GM21717 (cell line): ENCODE measurements around the gene AGMAT.

ENCODE experiments used
- ATAC-seq: cut with Tn5 transposase; IDR thresholded peaks from one replicate; pipeline ENCODE4 v1.9.1; 2021; ENCODE audit warnings: mild to moderate bottlenecking, moderate library complexity; ENCODE audit not compliant: unreplicated experiment

AGMAT gene

DNA sequence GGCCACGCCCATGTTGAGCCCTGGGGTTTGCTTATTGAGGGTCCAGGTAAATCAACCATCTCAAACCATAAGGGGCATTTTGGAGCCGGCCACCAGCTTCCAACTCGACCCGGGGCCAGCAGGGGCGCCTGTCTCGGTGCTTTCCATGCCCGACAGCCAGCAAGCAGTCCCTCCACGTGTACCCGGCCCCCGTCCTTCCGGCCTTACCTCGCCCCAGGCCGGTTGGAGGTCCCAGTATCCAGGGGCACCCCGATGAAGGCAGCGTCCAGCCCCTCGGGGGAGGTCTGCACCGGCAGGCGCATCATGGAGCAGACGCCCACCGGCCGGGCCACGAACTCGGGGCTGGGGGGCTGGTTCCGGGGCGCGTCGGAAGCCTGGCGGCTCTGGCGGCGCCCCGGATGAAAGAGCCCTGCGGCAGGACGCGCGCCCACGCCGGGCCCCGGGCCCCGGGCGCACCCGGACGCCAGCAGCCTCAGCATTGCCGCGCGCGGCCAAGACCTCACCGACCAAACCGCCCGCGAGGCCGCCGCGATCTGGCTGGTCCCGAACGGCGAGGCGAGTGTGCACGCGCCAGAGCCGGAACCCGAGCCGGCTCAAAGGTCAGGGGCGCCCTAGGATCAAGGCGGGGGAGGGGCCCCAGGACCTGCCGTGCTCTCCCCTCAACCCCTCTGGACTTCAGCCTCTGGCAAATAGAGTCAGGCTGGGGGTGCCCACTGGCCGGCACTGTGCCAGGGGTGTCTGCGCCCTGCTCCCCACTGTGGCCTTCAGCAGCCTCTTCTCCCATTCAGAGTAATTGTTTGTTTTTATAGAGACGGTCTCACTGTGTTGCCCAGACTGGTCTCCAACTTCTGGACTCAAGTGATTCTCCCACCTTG lies at the start of gene AGMAT:
TSS of gene AGMAT (minus strand) at position 563 of the 875 bp plus-strand sequence. CDS start at position 479, 84 bp downstream.
- no peak for ATAC-seq

DNA sequence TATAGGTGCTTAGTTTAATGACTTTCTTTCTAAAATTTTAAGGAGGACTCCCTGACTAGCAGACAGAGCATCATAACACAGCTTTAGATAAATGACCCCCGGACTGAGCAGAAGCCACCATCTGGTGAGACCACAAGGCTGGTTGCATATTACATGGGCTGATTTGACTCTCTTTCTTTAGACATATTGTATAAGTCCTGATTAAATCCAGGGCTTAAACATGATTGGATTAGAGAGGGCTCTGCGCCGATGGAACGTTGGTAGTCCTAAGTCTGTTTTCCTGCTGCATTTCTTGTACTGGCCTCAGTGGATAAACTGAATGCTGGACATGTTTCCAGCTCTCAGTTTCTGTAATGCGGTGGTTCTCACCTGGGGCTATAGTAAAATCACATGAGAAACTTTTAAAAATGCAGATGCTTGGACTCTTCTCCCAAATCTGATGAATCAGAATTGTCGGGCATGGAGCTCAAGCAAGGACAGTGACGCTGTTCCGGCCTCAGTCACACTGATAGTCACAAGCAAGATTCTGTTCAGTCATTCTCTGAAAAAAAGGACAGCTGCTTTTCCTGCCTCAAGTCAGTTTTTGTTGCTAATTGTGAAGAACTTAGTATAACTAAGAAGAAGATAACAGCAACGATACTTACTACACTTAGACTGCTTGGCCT lies 49.0 kb upstream of the AGMAT start:
- ATAC-seq = no peak

GRCh38 chr1:15628003-15628402 lies 43.2 kb upstream of the AGMAT start:
- peak; percentile 21 for ATAC-seq

GRCh38 chr1:15627343-15627988 lies 42.6 kb upstream of the AGMAT start:
- peak; percentile 77 for ATAC-seq

DNA sequence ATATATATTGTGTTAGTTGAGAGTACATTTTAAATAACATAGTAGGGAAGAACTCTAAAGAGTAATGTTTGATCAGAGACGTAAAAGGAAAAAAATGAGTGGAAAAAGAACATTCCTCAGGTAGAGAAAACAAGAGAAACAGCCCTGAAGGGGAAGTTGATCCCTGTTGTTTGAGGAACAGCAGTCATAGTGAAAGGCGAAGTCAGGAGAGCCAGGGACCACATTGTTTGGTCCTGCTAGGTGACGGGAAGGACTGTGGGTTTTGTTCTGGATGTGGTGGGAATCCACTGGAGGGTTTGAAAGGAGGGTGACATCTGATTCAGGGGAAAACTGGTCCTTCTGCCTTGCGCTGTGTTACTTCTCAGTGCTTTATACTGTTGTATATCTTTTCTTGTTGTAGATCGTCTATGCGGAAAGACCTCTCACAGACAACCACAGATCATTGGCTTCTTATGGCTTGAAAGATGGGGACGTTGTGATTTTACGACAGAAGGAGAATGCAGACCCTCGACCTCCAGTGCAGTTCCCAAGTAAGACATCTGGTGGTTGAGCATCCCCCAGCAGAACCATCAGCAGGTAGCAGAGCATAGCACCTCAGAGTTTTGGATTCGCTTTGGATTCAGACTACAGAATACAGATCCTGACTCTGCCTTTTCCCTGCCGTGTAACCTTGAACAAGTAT lies 41.6 kb upstream of the AGMAT start:
- no peak for ATAC-seq

GRCh38 chr1:15625056-15625917 lies 40.4 kb upstream of the AGMAT start:
- no peak for ATAC-seq

- no peak for ATAC-seq
Measured at GRCh38 chr1:15624133-15624714, 39.4 kb upstream of the AGMAT start.

DNA sequence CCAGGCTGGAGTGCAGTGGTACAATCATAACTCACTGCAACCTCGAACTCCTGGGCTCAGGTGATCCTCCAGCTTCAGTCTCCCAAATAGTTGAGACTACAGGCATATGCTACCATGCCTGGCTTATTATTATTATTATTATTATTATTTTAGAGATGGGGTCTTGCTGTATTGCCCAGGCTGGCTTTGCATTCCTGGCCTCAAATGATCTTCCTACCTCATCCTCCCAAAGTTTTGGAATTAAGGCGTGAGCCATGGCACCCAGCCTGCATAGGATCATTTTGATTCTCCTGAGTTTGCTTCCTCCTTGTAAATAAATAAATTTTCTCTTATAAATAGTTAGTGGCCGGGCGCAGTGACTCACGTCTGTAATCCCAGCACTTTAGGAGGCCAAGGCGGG lies 38.6 kb upstream of the AGMAT start:
- ATAC-seq = no peak

GRCh38 chr1:15622712-15623373 lies 38.0 kb upstream of the AGMAT start:
- ATAC-seq = no peak

DNA sequence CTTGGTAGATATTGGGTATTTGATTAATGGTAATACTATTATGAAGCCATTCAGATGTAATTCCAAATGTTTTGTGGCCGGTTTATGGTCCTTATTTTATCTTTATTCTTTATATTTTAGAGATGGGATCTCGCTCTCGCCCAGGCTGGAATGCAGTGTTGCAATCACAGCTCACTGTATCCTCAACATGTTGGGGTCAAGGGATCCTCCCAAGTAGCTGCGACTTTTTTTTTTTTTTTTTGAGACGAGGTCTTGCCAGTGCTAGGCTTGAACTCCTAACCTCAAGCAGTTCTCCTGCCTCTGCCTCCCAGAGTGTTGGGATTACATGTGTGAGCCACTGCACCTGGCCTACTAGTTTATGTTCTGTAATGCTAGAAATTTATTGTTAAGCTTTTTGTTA lies 37.1 kb upstream of the AGMAT start:
- no peak for ATAC-seq

- no peak for ATAC-seq
Measured at GRCh38 chr1:15620902-15621682, 36.2 kb upstream of the AGMAT start.

DNA sequence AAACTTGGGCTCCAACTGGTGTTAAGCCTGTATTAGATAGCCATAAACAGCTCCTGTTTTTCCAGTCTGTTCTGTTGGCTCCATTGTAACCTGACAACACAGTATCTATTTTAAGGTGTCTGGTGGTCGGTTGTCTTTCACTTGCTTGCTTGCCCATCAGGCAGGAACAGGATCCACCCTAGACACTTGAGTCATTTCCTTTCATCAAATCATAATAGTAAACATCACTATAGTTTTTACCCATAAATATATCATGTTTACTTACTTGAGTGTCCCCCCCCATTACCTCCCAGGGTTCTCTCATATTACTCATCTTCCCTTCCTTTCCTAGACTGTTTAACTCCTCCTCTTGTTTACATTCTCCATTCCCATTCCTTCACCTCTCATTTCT lies 35.3 kb upstream of the AGMAT start:
- no peak for ATAC-seq

DNA sequence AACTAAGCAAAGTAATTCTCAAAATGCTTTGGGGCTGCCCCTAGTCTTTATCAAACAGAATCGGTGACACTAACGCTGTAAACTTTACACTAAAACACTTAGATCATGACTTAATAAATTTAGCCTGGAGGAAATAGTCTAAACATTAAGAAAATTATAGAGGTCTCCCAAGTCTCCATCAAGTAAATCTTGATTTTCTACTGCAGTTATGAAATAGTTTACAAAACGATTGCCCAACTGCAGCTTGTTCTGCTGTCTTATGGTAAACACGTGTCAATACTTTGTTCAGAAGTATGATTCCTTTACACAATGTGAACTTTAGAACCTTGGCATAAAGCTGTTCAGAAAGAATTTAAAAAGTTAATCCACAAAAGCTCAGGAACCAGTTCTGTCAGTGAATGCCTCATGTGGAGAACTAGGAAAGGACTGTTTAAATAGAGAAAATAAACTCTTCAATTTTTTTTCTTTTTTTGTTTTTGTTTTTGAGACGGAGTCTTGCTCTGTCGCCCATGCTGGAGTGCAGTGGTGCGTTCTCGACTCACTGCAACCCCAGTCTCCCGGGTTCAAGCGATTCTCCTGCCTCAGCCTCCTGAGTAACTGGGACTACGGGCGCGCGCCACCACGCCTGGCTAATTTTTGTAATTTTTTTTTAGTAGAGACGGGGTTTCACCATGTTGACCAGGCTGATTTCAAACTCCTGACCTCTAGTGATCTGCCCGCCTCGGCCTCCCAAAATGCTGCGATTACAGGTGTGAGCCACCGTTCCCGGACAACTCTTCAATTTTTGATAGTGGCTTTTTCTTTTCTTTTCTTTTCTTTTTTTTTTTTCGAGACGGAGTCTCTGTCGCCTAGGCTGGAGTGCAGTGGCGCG lies 34.0 kb upstream of the AGMAT start:
- ATAC-seq = no peak

GRCh38 chr1:15618077-15618654 lies 33.3 kb upstream of the AGMAT start:
- ATAC-seq = no peak

GRCh38 chr1:15617173-15618076 lies 32.6 kb upstream of the AGMAT start, which contains the start of gene DDI2:
Gene DDI2 (plus strand): TSS chr1:15617458. CDS start chr1:15617671, 213 bp downstream.
- ATAC-seq = peak; percentile 46
